ENCODE results near the gene DIP2B.

DNA sequence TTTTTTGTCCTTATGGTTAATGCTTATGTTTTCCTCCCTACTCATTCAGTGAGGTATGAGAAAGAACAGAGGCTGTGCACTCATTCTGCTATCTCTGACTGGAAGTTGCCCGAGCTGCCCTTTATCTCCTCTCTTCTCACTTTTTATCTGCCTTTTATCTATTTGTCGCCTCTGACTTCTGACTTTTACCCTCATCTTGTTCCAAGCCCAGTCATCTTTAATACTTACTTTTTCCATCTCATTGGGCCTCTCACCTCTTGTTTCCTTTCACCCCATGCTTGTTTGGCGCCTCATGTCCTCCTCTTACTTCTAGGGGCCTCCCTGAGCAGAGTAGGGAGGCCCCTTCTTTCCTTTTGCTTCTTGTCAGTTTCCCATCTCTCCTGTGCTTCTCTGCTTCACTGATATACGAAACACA is 50.7 kb downstream of the DIP2B start:
- TF ChIP-seq NRF1 (IDR thresholded peaks at IDR 0.05; ENCODE audit: low read depth, low read length) (no peak), CHD2 (IDR thresholded peaks at IDR 0.05; ENCODE audit: low read length, partially characterized antibody) (no peak), EP300 (IDR thresholded peaks at IDR 0.05; ENCODE audit: borderline replicate concordance in 1 of 2, low read depth in 1 of 2, low read length in 1 of 2) (no peak), RXRA (IDR thresholded peaks at IDR 0.05; ENCODE audit: borderline replicate concordance, low read depth) (no peak), SIN3A (IDR thresholded peaks at IDR 0.05; ENCODE audit: borderline replicate concordance, low read depth, low read length) (no peak), RFX5 (IDR thresholded peaks at IDR 0.05; ENCODE audit: low read length) (no peak)
- TF ChIP-seq, protein P1, sequence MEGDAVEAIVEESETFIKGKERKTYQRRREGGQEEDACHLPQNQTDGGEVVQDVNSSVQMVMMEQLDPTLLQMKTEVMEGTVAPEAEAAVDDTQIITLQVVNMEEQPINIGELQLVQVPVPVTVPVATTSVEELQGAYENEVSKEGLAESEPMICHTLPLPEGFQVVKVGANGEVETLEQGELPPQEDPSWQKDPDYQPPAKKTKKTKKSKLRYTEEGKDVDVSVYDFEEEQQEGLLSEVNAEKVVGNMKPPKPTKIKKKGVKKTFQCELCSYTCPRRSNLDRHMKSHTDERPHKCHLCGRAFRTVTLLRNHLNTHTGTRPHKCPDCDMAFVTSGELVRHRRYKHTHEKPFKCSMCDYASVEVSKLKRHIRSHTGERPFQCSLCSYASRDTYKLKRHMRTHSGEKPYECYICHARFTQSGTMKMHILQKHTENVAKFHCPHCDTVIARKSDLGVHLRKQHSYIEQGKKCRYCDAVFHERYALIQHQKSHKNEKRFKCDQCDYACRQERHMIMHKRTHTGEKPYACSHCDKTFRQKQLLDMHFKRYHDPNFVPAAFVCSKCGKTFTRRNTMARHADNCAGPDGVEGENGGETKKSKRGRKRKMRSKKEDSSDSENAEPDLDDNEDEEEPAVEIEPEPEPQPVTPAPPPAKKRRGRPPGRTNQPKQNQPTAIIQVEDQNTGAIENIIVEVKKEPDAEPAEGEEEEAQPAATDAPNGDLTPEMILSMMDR (IDR thresholded peaks at IDR 0.05), result no peak
- TF ChIP-seq, protein P2, sequence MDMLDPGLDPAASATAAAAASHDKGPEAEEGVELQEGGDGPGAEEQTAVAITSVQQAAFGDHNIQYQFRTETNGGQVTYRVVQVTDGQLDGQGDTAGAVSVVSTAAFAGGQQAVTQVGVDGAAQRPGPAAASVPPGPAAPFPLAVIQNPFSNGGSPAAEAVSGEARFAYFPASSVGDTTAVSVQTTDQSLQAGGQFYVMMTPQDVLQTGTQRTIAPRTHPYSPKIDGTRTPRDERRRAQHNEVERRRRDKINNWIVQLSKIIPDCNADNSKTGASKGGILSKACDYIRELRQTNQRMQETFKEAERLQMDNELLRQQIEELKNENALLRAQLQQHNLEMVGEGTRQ (IDR thresholded peaks at IDR 0.05; ENCODE audit: borderline replicate concordance, low read depth, low read length), result no peak
